ENCODE measurements around the gene TOR2A.

The TOR2A gene

GRCh38 chr9:127735530-127736185, 564 bp upstream of the TOR2A start:
- Histone ChIP-seq H3K9ac (ENCODE audit: low read depth, low read length) (no peak overlapping the region), H3K4me1 (ENCODE audit: control insufficient read depth, insufficient read depth, low read length) (peaks cover 19% of the 10 kb centered on the region), H3K27me3 (ENCODE audit: control insufficient read depth, insufficient read depth, low read length) (peaks cover 11% of the 10 kb centered on the region), H3K36me3 (ENCODE audit: insufficient read depth, low read length) (no peaks in the 10 kb centered on the region), H3K4me2 (ENCODE audit: low read length) (peak overlapping the region; percentile 23), H3K9me3 (replicated peaks; ENCODE audit: low read length) (no peaks in the 10 kb centered on the region), H3K4me3 (ENCODE audit: low read length) (no peak overlapping the region)

- peak overlapping the region; percentile 90 for H3K4me2 ChIP-seq (ENCODE audit: low read length)
- H3K27me3 ChIP-seq (ENCODE audit: control insufficient read depth, insufficient read depth, low read length) = peaks cover 11% of the 10 kb centered on the region
- H3K4me1 ChIP-seq (ENCODE audit: control insufficient read depth, insufficient read depth, low read length) = peaks cover 10% of the 10 kb centered on the region
- H3K9me3 ChIP-seq (replicated peaks; ENCODE audit: low read length) = no peaks in the 10 kb centered on the region
- H3K9ac ChIP-seq (ENCODE audit: low read depth, low read length) = peak overlapping the region; percentile 81
- H3K4me3 ChIP-seq (ENCODE audit: low read length) = peak overlapping the region; percentile 78
- H3K36me3 ChIP-seq (ENCODE audit: insufficient read depth, low read length) = no peaks in the 10 kb centered on the region
Observed at GRCh38 chr9:127734247-127734746, 797 bp downstream of the TOR2A start.

GRCh38 chr9:127733614-127734013, 1.5 kb downstream of the TOR2A start:
- peaks cover 11% of the 10 kb centered on the region for H3K27me3 ChIP-seq (ENCODE audit: control insufficient read depth, insufficient read depth, low read length)
- H3K4me1 ChIP-seq (ENCODE audit: control insufficient read depth, insufficient read depth, low read length) = peaks cover 10% of the 10 kb centered on the region
- H3K9me3 ChIP-seq (replicated peaks; ENCODE audit: low read length) = no peaks in the 10 kb centered on the region
- no peak overlapping the region for H3K4me3 ChIP-seq (ENCODE audit: low read length)
- H3K9ac ChIP-seq (ENCODE audit: low read depth, low read length) = no peak overlapping the region
- H3K4me2 ChIP-seq (ENCODE audit: low read length) = no peak overlapping the region
- no peaks in the 10 kb centered on the region for H3K36me3 ChIP-seq (ENCODE audit: insufficient read depth, low read length)

DNA sequence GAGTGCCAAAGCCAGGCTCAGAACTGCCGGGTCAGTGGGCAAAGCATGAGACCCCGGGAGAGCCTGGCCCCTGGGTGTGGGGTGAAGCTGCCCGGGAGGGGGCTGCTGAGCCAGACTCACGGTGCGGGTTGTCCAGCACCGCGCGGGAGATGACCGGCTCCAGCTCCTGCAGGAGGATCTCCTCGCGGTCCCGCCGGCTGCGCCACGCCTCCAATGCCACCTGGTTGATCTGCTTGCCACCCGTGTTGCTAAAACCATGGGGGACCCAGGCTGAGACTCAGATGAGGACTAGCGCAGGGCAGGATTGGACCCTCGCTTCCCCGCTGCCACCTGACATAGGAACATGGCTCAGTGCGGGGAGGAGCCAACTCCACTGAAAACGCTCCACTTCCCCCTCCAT, 2.6 kb downstream of the TOR2A start:
- peaks cover 3% of the 10 kb centered on the region for H3K27me3 ChIP-seq (ENCODE audit: control insufficient read depth, insufficient read depth, low read length)
- no peaks in the 10 kb centered on the region for H3K9me3 ChIP-seq (replicated peaks; ENCODE audit: low read length)
- no peak overlapping the region for H3K4me2 ChIP-seq (ENCODE audit: low read length)
- peaks cover 10% of the 10 kb centered on the region for H3K4me1 ChIP-seq (ENCODE audit: control insufficient read depth, insufficient read depth, low read length)
- H3K4me3 ChIP-seq (ENCODE audit: low read length) = no peak overlapping the region
- H3K36me3 ChIP-seq (ENCODE audit: insufficient read depth, low read length) = no peaks in the 10 kb centered on the region
- no peak overlapping the region for H3K9ac ChIP-seq (ENCODE audit: low read depth, low read length)

DNA sequence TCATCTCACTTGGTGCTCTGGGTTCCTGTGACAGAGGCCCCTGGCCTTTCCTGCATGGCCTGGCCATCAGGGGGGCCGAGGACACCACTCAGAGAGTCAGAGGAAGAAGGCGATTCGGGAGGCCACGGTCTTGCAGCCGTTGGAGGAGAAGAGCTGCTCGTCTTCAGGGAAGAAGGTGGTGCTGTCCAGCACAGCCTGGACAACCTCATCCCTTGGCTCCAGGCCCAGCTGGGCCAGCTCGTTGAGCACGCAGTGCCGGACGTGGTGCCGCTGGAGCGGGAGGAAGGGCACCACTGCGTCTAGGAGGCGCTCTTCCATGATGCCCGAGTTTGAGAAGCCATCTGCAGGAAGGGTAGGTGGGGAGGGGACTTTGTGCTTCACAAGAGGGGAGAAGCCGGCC, 3.2 kb downstream of the TOR2A start:
- Histone ChIP-seq H3K4me3 (ENCODE audit: low read length) (no peak overlapping the region), H3K36me3 (ENCODE audit: insufficient read depth, low read length) (no peaks in the 10 kb centered on the region), H3K27me3 (ENCODE audit: control insufficient read depth, insufficient read depth, low read length) (no peaks in the 10 kb centered on the region), H3K4me2 (ENCODE audit: low read length) (no peak overlapping the region), H3K9ac (ENCODE audit: low read depth, low read length) (no peak overlapping the region), H3K9me3 (replicated peaks; ENCODE audit: low read length) (no peaks in the 10 kb centered on the region), H3K4me1 (ENCODE audit: control insufficient read depth, insufficient read depth, low read length) (peaks cover 10% of the 10 kb centered on the region)

DNA sequence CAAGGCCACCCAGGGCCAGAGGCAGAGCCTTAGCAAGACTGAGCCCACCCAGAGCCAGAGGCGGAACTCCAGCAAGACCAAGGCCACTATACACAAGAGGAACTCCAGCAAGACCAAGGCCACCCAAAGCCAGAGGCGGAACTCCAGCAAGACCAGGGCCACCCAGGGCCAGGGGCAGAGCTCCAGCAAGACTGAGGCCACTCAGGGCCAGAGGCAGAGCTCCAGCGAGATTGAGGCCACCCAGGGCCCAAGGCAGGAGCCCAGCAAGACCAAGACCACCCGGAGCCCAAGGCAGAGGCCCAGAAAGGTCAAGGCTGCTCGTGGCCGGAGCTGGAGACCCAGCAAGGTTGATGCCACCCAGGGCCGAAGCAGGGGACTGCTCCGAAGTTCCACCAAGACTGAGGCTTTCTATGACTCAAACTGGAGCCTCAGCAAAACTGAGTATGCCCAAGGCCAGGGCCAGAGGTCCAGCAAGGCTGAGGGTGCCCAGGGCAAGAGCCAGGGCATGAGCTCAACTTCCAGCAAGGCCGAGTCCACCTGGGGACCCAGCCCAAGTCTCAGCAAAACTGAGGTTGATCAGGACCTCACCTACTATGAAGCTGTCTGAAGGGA, 4.2 kb downstream of the TOR2A start:
- Histone ChIP-seq H3K9me3 (replicated peaks; ENCODE audit: low read length) (no peaks in the 10 kb centered on the region), H3K9ac (ENCODE audit: low read depth, low read length) (no peak overlapping the region), H3K4me2 (ENCODE audit: low read length) (no peak overlapping the region), H3K27me3 (ENCODE audit: control insufficient read depth, insufficient read depth, low read length) (no peaks in the 10 kb centered on the region), H3K4me3 (ENCODE audit: low read length) (no peak overlapping the region), H3K4me1 (ENCODE audit: control insufficient read depth, insufficient read depth, low read length) (peaks cover 10% of the 10 kb centered on the region), H3K36me3 (ENCODE audit: insufficient read depth, low read length) (no peaks in the 10 kb centered on the region)

GRCh38 chr9:127730262-127730661, 4.8 kb downstream of the TOR2A start:
- H3K9ac ChIP-seq (ENCODE audit: low read depth, low read length) = no peak overlapping the region
- no peak overlapping the region for H3K4me3 ChIP-seq (ENCODE audit: low read length)
- no peaks in the 10 kb centered on the region for H3K36me3 ChIP-seq (ENCODE audit: insufficient read depth, low read length)
- no peak overlapping the region for H3K4me2 ChIP-seq (ENCODE audit: low read length)
- H3K4me1 ChIP-seq (ENCODE audit: control insufficient read depth, insufficient read depth, low read length) = peaks cover 6% of the 10 kb centered on the region
- no peaks in the 10 kb centered on the region for H3K27me3 ChIP-seq (ENCODE audit: control insufficient read depth, insufficient read depth, low read length)
- no peaks in the 10 kb centered on the region for H3K9me3 ChIP-seq (replicated peaks; ENCODE audit: low read length)

DNA sequence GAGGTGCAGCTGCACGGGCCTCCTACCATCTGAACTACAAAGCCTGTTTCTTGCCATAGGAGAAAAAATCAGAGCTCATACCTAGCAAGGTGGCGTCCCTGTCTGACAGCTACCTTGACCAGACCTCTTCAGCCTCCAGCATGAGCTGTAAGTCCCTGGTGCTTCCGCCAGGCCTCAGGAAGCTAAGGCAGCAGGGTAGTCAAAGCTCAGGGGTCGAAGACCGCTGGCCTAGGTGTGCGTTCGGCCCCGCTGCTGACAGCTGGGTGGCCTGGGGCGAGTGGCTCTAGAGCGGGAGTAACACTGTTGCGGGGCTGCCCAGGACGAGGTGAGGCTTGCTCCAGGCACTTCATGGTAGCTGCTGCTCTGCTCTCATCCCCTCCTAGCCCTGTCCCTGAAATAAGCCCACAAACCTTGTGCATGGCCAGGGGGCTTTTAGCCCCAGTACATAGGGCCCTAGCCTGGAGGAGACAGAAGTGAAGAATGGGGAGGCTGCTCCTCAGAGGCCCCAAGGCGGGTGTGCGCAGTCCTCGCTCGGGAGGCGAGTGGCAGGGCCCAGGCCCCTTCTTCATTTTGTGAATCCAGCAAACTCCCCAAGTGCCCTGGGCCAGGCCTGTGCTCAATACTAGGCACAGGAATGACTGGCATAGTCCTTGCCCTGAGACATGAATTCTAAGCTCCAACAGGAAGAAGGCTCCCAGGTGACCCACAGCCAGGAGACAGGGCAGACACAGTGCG, 5.4 kb downstream of the TOR2A start:
- H3K9ac ChIP-seq (ENCODE audit: low read depth, low read length) = no peak overlapping the region
- no peak overlapping the region for H3K4me3 ChIP-seq (ENCODE audit: low read length)
- H3K36me3 ChIP-seq (ENCODE audit: insufficient read depth, low read length) = no peaks in the 10 kb centered on the region
- H3K4me2 ChIP-seq (ENCODE audit: low read length) = no peak overlapping the region
- no peaks in the 10 kb centered on the region for H3K9me3 ChIP-seq (replicated peaks; ENCODE audit: low read length)
- peaks cover 8% of the 10 kb centered on the region for H3K4me1 ChIP-seq (ENCODE audit: control insufficient read depth, insufficient read depth, low read length)
- H3K27me3 ChIP-seq (ENCODE audit: control insufficient read depth, insufficient read depth, low read length) = no peaks in the 10 kb centered on the region

- no peaks in the 10 kb centered on the region for H3K9me3 ChIP-seq (replicated peaks; ENCODE audit: low read length)
- no peaks in the 10 kb centered on the region for H3K36me3 ChIP-seq (ENCODE audit: insufficient read depth, low read length)
- no peaks in the 10 kb centered on the region for H3K27me3 ChIP-seq (ENCODE audit: control insufficient read depth, insufficient read depth, low read length)
- H3K4me2 ChIP-seq (ENCODE audit: low read length) = no peak overlapping the region
- H3K9ac ChIP-seq (ENCODE audit: low read depth, low read length) = no peak overlapping the region
- H3K4me3 ChIP-seq (ENCODE audit: low read length) = no peak overlapping the region
- H3K4me1 ChIP-seq (ENCODE audit: control insufficient read depth, insufficient read depth, low read length) = peaks cover 10% of the 10 kb centered on the region
Observed at GRCh38 chr9:127728808-127729207, 6.3 kb downstream of the TOR2A start.

DNA sequence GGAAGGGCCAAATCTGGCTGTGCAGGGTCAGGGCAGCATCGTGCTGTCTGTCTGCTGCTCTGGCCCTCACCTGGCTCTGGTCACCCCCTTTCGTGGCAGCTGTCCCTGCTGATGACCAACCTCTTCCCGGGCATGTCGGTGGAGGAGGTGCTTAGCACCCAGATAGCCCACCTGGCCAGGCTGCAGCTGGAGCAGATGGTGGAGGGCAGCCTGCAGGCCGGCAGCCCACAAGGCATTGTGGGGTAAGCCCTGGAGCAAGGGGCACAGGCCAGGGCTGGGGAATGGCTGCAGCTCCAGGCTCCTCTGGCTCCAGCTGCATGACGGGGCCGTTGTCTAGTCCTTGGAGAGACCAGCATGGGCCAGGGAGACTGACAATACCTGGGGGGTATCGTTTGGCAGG, 8.2 kb downstream of the TOR2A start:
- H3K36me3 ChIP-seq (ENCODE audit: insufficient read depth, low read length) = no peaks in the 10 kb centered on the region
- H3K4me2 ChIP-seq (ENCODE audit: low read length) = no peak overlapping the region
- no peak overlapping the region for H3K9ac ChIP-seq (ENCODE audit: low read depth, low read length)
- no peaks in the 10 kb centered on the region for H3K27me3 ChIP-seq (ENCODE audit: control insufficient read depth, insufficient read depth, low read length)
- H3K4me3 ChIP-seq (ENCODE audit: low read length) = no peak overlapping the region
- no peaks in the 10 kb centered on the region for H3K9me3 ChIP-seq (replicated peaks; ENCODE audit: low read length)
- peaks cover 20% of the 10 kb centered on the region for H3K4me1 ChIP-seq (ENCODE audit: control insufficient read depth, insufficient read depth, low read length)

DNA sequence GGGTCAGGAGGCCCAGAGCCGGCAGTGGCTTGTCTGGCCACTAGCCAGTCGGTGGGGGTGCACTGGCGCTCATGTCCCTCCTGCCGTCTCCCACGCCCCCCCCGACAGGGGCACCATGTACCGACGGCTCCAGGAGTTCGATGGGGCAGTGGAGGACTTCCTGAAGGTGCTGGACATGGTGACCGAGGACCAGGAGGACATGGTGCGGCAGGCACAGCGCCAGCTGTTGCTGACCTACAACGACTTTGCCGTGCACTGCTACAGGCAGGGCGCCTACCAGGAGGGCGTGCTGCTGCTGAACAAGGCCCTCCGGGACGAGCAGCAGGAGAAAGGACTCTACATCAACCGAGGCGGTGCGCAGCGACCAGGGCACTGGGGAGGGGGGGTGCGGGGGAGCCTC, 11.1 kb downstream of the TOR2A start:
- H3K36me3 ChIP-seq (ENCODE audit: insufficient read depth, low read length) = no peaks in the 10 kb centered on the region
- H3K27me3 ChIP-seq (ENCODE audit: control insufficient read depth, insufficient read depth, low read length) = no peaks in the 10 kb centered on the region
- no peak overlapping the region for H3K4me2 ChIP-seq (ENCODE audit: low read length)
- H3K4me1 ChIP-seq (ENCODE audit: control insufficient read depth, insufficient read depth, low read length) = peaks cover 30% of the 10 kb centered on the region
- no peak overlapping the region for H3K9ac ChIP-seq (ENCODE audit: low read depth, low read length)
- H3K4me3 ChIP-seq (ENCODE audit: low read length) = no peak overlapping the region
- no peaks in the 10 kb centered on the region for H3K9me3 ChIP-seq (replicated peaks; ENCODE audit: low read length)

All from skeletal muscle satellite cell (primary cell).